Uterus (tissue), 4 donors: ENCODE data around the gene ARHGEF1. TPM values are rescaled to one million over a fixed set of nuclear protein-coding genes. Genes with fewer than 3 reads are reported as not detected.
"Not testable (repeated sequence)": the region's sequence is repeated elsewhere in the genome, so short reads cannot be mapped to it uniquely, and the experiment has no call there.

Source experiments
- DNase-seq, 2 donors: peaks; one replicate each; pipeline ENCODE4 v3.0.0-alpha.2; 2019 to 2020
- H3K27ac ChIP-seq, 2 donors: fragments of 200-600 bp; sonication (generic); 1 replicate in 1 of 2; 2 replicates in 1 of 2; pipeline ENCODE4 v1.5.1; 2016 to 2018
- H3K27me3 ChIP-seq, 2 donors: fragments of 200-600 bp; sonication (generic); one replicate each; pipeline ENCODE4 v1.5.1; 2018 to 2019; ENCODE audit warnings: control low read depth in 1 of 2
- H3K36me3 ChIP-seq, 2 donors: fragments of 200-600 bp; sonication (generic); one replicate each; pipeline ENCODE4 v1.5.1; 2019; ENCODE audit warnings: control low read depth in 1 of 2
- H3K4me1 ChIP-seq, 2 donors: fragments of 200-600 bp; sonication (generic); one replicate each; pipeline ENCODE4 v1.5.1; 2018 to 2019; ENCODE audit warnings: control low read depth in 1 of 2
- H3K4me3 ChIP-seq, 2 donors: fragments of 200-600 bp; sonication (generic); 1 replicate in 1 of 2; 2 replicates in 1 of 2; pipeline ENCODE4 v1.5.1; 2018 to 2019; ENCODE audit warnings: mild to moderate bottlenecking in 1 of 2
- H3K9me3 ChIP-seq, 2 donors: fragments of 200-600 bp; sonication (generic); one replicate each; pipeline ENCODE4 v1.5.1; 2019; ENCODE audit warnings: control low read depth in 1 of 2
- POLR2A ChIP-seq, 2 donors: fragments of 450-650 bp; IDR thresholded peaks; one replicate each; pipeline ENCODE4 v1.6.1; 2016; ENCODE audit warnings: antibody characterized with exemption in 2 of 2, mild to moderate bottlenecking in 1 of 2, moderate library complexity in 1 of 2
- intact Hi-C: fragments of 100-400 bp; cut with DNase I; formaldehyde crosslinking; loops from one replicate; pipeline ENCODE4 v1.15.1; 2023; ENCODE audit warnings: low total_unique reads
- total RNA-seq, 4 donors: library from RNA; depleted of rRNA in 3 of 4; stranded (reverse); fragments of >200 nt in 3 of 4; gene quantifications; one replicate each; pipeline versions ENCODE4 v1.1.0 to v1.2.4, GENCODE V29; 2014 to 2023
- TF ChIP-seq, protein P1 (sequence below), 4 experiments: fragments of 200-600 bp in 2 of 4; fragments of 450-650 bp in 2 of 4; sonication (generic) in 2 of 4; IDR thresholded peaks; one replicate each; pipeline ENCODE4 v1.5.1; 2016 to 2019; ENCODE audit warnings: antibody characterized with exemption in 4 of 4, mild to moderate bottlenecking in 2 of 4, moderate library complexity in 1 of 4
- donor health status: DM: yes; HTN: yes; CAD: no.

Gene ARHGEF1
- total RNA-seq, 4 donors from 2014 or later: 13.5 to 118 (median 37.1) TPM

DNA sequence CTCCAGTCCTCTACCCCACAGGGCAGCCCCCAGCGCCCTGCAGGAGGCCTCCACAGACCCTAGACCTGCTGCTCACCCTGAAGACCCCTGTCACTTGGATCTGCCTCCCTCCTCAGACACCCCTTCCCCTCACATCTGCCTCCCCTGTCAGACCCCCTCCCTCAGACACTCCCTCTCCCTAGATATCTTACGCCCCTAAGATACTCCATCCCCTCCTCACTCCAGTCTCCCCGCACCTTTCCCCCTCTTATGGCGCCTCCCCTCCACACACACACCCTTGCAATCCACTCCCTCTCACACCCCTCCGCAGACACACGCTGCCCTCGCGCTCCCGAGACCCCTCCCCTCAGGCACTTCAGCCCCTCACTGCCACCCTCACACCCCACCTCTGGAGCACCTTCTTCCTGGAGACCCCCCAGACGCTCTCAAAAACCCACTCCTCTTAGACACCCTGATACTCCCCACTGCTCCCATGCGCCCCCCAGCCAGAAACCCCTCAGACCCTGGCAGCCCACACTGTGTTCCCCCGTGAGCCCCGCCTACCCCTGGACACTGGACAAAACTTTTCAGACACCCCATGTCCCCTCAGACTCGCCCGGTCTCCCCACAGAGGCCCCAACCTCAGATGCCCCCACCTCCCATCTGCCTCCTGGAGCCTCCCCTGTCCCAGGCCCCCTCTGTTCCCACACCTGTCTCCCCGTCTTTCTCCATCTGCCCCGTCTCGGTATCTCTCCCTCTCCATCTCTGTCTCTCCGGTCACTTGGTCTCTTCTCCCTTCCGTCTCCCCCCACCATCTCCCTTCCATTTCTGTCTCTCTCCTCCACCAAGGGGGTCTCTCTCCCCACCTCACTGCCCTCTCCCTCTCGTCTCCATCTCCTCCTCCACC lies 30.8 kb downstream of the ARHGEF1 start:
- no peaks in the 10 kb centered on the region for H3K4me1 ChIP-seq
- H3K4me3 ChIP-seq: no peak overlapping the region
- no peak overlapping the region for H3K27ac ChIP-seq
- intact Hi-C loops: no loop called here
- H3K9me3 ChIP-seq: no peaks in the 10 kb centered on the region
- TF ChIP-seq, protein P1, sequence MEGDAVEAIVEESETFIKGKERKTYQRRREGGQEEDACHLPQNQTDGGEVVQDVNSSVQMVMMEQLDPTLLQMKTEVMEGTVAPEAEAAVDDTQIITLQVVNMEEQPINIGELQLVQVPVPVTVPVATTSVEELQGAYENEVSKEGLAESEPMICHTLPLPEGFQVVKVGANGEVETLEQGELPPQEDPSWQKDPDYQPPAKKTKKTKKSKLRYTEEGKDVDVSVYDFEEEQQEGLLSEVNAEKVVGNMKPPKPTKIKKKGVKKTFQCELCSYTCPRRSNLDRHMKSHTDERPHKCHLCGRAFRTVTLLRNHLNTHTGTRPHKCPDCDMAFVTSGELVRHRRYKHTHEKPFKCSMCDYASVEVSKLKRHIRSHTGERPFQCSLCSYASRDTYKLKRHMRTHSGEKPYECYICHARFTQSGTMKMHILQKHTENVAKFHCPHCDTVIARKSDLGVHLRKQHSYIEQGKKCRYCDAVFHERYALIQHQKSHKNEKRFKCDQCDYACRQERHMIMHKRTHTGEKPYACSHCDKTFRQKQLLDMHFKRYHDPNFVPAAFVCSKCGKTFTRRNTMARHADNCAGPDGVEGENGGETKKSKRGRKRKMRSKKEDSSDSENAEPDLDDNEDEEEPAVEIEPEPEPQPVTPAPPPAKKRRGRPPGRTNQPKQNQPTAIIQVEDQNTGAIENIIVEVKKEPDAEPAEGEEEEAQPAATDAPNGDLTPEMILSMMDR (IDR thresholded peaks at IDR 0.05): no peak
- no peak for TF ChIP-seq POLR2A (IDR thresholded peaks at IDR 0.05)
- H3K27me3 ChIP-seq: peaks cover 16 to 43% of the 10 kb centered on the region in 2 donors
- DNase-seq: no peak
- no peaks in the 10 kb centered on the region for H3K36me3 ChIP-seq

DNA sequence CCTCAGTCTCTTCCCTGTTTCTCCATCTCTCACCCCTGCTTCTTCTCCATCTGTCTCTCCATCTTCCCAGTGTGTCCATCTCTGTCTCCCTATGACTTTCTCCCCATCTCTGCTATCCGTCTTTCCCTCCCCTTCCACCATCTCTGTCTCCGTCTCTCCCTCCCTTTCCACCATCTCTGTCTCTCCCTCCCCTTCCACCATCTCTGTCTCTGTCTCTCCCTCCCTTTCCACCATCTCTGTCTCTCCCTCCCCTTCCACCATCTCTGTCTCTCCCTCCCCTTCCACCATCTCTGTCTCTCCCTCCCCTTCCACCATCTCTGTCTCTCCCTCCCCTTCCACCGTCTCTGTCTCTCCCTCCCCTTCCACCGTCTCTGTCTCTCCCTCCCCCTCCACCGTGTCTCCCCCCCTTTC lies 31.4 kb downstream of the ARHGEF1 start:
- H3K9me3 ChIP-seq: not testable (repeated sequence)

DNA sequence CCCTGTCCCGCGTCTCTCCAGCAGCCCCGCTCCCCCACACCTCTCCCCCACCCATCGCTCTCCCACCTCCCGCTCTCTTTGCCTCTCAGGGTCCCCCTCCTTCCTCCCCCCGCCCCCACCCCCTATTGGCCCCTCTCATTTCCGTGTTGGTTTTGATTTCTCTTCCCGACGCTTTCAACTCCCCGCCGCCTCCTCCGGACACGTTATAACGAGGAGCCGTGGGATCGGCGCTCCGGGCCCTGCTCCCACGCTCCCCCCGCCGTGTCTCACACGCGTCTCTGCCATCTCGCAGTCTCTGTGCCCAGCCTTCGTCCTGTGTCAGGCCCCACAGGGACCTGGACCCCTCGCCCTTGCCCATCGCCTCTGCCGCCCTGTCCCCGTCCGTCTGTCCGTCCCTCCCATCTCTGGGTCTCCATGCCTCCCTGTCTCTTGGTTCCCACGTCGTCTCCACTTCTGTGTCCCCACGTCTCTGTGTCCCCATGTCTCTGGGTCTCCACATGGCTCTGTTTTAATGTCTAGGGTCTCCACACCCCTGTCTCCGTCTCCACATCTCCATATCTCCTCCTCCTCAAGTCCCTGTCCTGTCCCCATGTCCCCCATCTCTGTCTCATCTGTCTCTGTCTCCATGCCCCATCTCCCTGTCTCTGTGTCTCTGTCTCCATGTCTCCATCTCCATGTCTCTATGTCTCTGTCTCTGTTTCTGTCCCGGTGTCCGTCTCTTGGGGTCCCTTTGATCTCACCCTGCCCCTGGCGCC lies 32.2 kb downstream of the ARHGEF1 start:
- DNase-seq: no peak
- H3K9me3 ChIP-seq: no peaks in the 10 kb centered on the region
- intact Hi-C loops: no loop called here
- no peak overlapping the region for H3K27ac ChIP-seq
- no peak for TF ChIP-seq POLR2A (IDR thresholded peaks at IDR 0.05)
- TF ChIP-seq, protein P1 (IDR thresholded peaks at IDR 0.05): no peak
- H3K36me3 ChIP-seq: no peaks in the 10 kb centered on the region
- peaks cover 16 to 43% of the 10 kb centered on the region in 2 donors for H3K27me3 ChIP-seq
- H3K4me3 ChIP-seq: no peak overlapping the region
- no peaks in the 10 kb centered on the region for H3K4me1 ChIP-seq

More for the DNA sequence above, 31.4 kb downstream of the ARHGEF1 start:
- H3K27me3 ChIP-seq: peaks cover 16 to 43% of the 10 kb centered on the region in 2 donors
- intact Hi-C loops, H3K4me3 ChIP-seq, DNase-seq, H3K36me3 ChIP-seq, H3K4me1 ChIP-seq, H3K27ac ChIP-seq: not testable (repeated sequence)

DNA sequence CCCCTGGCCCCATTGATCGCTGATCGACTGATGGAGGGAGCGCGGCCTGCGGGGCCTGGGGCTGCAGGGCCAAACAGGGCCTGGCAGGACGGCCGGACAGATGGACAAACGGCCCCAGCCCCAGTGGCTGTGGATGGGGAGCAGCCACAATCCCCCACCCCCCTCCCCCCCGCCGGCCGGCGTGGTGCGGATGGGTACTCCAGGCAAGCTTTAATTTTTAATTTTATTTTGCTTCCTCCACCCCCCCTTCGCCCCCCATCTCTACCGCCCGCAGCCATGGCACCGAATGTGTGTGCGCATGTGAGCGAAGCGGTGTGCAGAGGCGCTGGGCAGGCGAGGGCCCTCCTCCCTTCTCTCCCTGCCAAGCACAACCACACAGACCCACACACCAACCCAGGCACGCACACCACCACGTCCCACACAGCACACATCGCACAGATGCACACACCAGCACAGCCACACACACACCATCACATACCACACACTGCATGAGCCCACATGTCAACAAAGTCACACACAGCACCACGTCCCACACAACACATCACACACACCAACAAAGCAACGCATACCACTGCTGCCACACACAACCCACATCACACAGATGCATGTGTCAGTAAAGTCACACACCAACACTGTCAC lies 32.9 kb downstream of the ARHGEF1 start:
- H3K27me3 ChIP-seq: peaks cover 16 to 48% of the 10 kb centered on the region in 2 donors
- no peaks in the 10 kb centered on the region for H3K4me1 ChIP-seq
- no peak for DNase-seq
- intact Hi-C loops: no loop called here
- no peak overlapping the region for H3K4me3 ChIP-seq
- TF ChIP-seq, protein P1 (IDR thresholded peaks at IDR 0.05): no peak
- TF ChIP-seq POLR2A (IDR thresholded peaks at IDR 0.05): no peak
- no peaks in the 10 kb centered on the region for H3K36me3 ChIP-seq
- H3K9me3 ChIP-seq: no peaks in the 10 kb centered on the region
- no peak overlapping the region for H3K27ac ChIP-seq

DNA sequence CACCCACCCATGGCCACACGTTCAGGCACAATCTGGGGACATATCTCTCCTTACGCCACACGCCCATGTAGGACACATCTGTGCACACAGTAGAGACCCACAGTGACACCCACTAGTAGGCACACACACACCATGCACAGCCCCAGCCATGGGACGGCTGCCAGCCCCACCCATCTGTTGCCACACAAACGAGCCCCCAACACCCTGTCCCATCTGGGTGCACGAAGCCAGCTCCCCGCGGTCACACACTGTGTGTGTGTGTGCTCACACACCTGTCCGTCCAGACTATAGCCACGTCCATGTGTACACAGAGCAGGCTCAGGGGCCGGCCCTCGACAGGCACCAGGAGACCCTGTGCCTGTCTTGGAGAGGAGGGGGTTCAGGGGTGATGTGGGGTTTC lies 34.7 kb downstream of the ARHGEF1 start:
- TF ChIP-seq POLR2A (IDR thresholded peaks at IDR 0.05): no peak
- TF ChIP-seq, protein P1 (IDR thresholded peaks at IDR 0.05): no peak
- H3K4me3 ChIP-seq: no peak overlapping the region
- peaks cover 15 to 55% of the 10 kb centered on the region in 2 donors for H3K27me3 ChIP-seq
- H3K9me3 ChIP-seq: no peaks in the 10 kb centered on the region
- intact Hi-C loops: no loop called here
- H3K27ac ChIP-seq: no peak overlapping the region
- no peaks in the 10 kb centered on the region for H3K36me3 ChIP-seq
- no peak for DNase-seq
- no peaks in the 10 kb centered on the region for H3K4me1 ChIP-seq
